DOHH2 (cell line): ENCODE results near the gene MAP3K5.

ENCODE experiments used
- H3F3A ChIP-seq: fragments of 200-600 bp; sonication (generic), shearing (Covaris generic); 2 replicates; pipeline ENCODE4 v1.6.0; 2016; ENCODE audit warnings: antibody characterized with exemption, mild to moderate bottlenecking; ENCODE audit not compliant: control insufficient read depth, insufficient read depth
- H3K27ac ChIP-seq: fragments of 200-600 bp; sonication (generic); 2 replicates; pipeline ENCODE4 v1.5.1; 2014; ENCODE audit warnings: low read depth, mild to moderate bottlenecking, low read length, moderate library complexity
- H3K27me3 ChIP-seq: fragments of 200-600 bp; sonication (generic); 2 replicates; pipeline ENCODE4 v1.6.1; 2014; ENCODE audit warnings: mild to moderate bottlenecking, low read length, mixed read lengths; ENCODE audit not compliant: control insufficient read depth
- H3K36me3 ChIP-seq: fragments of 200-600 bp; sonication (generic); 2 replicates; pipeline ENCODE4 v1.6.1; 2014; ENCODE audit warnings: mild to moderate bottlenecking, low read length, moderate library complexity, mixed read lengths; ENCODE audit not compliant: control insufficient read depth
- H3K4me1 ChIP-seq: fragments of 200-600 bp; sonication (generic); 2 replicates; pipeline ENCODE4 v1.6.1; 2014; ENCODE audit warnings: mild to moderate bottlenecking, low read length, mixed read lengths; ENCODE audit not compliant: control insufficient read depth
- H3K4me2 ChIP-seq: fragments of 200-600 bp; sonication (generic); 2 replicates; pipeline ENCODE4 v1.6.0; 2014; ENCODE audit warnings: mild to moderate bottlenecking, low read length, moderate library complexity
- H3K4me3 ChIP-seq: fragments of 200-600 bp; sonication (generic); 2 replicates; pipeline ENCODE4 v1.5.1; 2014; ENCODE audit warnings: mild to moderate bottlenecking, low read length, mixed read lengths
- H3K79me2 ChIP-seq: fragments of 200-600 bp; sonication (generic); 2 replicates; pipeline ENCODE4 v1.6.1; 2014; ENCODE audit warnings: mild to moderate bottlenecking, low read length, mixed read lengths; ENCODE audit not compliant: control insufficient read depth
- H3K9me2 ChIP-seq: fragments of 200-600 bp; sonication (generic); replicated peaks from 2 replicates; pipeline ENCODE4 v1.6.1; 2014; ENCODE audit warnings: mild to moderate bottlenecking, low read length, mixed read lengths; ENCODE audit not compliant: control insufficient read depth
- H3K9me3 ChIP-seq: fragments of 200-600 bp; sonication (generic); 2 replicates; pipeline ENCODE4 v1.6.1; 2014; ENCODE audit warnings: antibody characterized with exemption, low read length, mixed read lengths; ENCODE audit not compliant: control insufficient read depth, insufficient read depth
- H4K20me1 ChIP-seq: fragments of 200-600 bp; sonication (generic); 2 replicates; pipeline ENCODE4 v1.6.0; 2014; ENCODE audit warnings: low read depth, mild to moderate bottlenecking, antibody characterized with exemption, low read length, moderate library complexity; ENCODE audit not compliant: control insufficient read depth, insufficient read depth
- CTCF ChIP-seq: fragments of 200-600 bp; sonication (generic); IDR thresholded peaks from one replicate; pipeline ENCODE4 v1.5.1; 2014; ENCODE audit warnings: antibody characterized with exemption, mild to moderate bottlenecking, low read depth, low read length; ENCODE audit not compliant: poor library complexity, severe bottlenecking
- EZH2phosphoT487 ChIP-seq: fragments of 200-600 bp; sonication (generic); IDR thresholded peaks from 2 replicates; pipeline ENCODE4 v1.6.1; 2017; ENCODE audit warnings: borderline replicate concordance, mild to moderate bottlenecking, antibody characterized with exemption, low read length, moderate library complexity, mixed read lengths

MAP3K5 gene

DNA sequence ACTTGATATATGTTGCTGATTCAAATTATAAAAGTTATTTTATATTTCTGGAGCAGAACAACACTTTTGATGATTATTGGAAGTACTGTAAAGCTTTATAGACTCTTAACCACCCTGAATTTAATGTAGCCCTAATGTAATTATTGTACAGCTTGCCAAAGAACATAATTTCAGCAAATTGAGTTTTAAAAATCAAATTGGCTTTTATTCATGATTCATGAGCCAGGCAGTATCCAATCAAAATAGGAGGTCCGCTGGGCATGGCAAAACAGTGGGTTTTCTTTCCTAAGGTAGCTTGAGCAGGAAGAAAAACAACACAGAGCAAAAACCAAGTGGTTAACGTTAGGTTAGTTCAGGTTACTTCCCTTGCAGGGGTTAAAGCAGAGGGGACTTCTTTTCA lies 177.3 kb downstream of the MAP3K5 start:
- no peaks in the 10 kb centered on the region for H3F3A ChIP-seq
- H3K9me3 ChIP-seq = no peaks in the 10 kb centered on the region
- H3K4me2 ChIP-seq = no peak overlapping the region
- no peaks in the 10 kb centered on the region for H3K36me3 ChIP-seq
- no peak for TF ChIP-seq CTCF
- TF ChIP-seq EZH2phosphoT487 = no peak
- H3K9me2 ChIP-seq = no peaks in the 10 kb centered on the region
- H3K27ac ChIP-seq = no peak overlapping the region
- no peaks in the 10 kb centered on the region for H3K79me2 ChIP-seq
- H3K27me3 ChIP-seq = no peaks in the 10 kb centered on the region
- no peaks in the 10 kb centered on the region for H4K20me1 ChIP-seq
- no peak overlapping the region for H3K4me3 ChIP-seq
- no peaks in the 10 kb centered on the region for H3K4me1 ChIP-seq

- Histone ChIP-seq H3K27me3 (no peaks in the 10 kb centered on the region), H4K20me1 (no peaks in the 10 kb centered on the region), H3K9me2 (no peaks in the 10 kb centered on the region), H3K27ac (no peak overlapping the region), H3K9me3 (no peaks in the 10 kb centered on the region), H3K79me2 (no peaks in the 10 kb centered on the region), H3K4me3 (no peak overlapping the region), H3K36me3 (no peaks in the 10 kb centered on the region), H3F3A (no peaks in the 10 kb centered on the region), H3K4me2 (no peak overlapping the region), H3K4me1 (no peaks in the 10 kb centered on the region)
- TF ChIP-seq CTCF (no peak), EZH2phosphoT487 (no peak)
Observed at GRCh38 chr6:136614350-136614749, 177.9 kb downstream of the MAP3K5 start.

DNA sequence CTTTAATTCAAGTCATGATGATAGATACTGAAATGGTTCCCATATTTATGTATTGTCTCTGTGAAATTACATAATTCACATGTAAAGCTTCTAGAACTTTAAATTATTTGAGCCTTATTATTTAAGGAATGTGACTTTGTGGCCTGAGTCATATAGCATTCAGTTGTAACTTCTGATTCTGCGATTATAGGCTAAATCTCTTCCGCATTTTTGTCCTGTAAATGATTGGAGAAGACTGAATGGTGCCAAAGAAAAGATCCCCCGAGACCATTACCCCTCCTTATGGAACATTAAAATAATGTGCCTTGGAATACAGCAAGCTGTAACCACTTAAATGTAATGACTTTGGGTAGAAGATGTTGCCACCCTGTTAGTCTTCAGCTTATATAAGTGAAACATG lies 178.8 kb downstream of the MAP3K5 start:
- no peaks in the 10 kb centered on the region for H3K4me1 ChIP-seq
- H3K27ac ChIP-seq = no peak overlapping the region
- H3K36me3 ChIP-seq = no peaks in the 10 kb centered on the region
- H3K27me3 ChIP-seq = no peaks in the 10 kb centered on the region
- no peak for TF ChIP-seq EZH2phosphoT487
- TF ChIP-seq CTCF = no peak
- no peak overlapping the region for H3K4me3 ChIP-seq
- H3F3A ChIP-seq = no peaks in the 10 kb centered on the region
- H3K9me2 ChIP-seq = no peaks in the 10 kb centered on the region
- no peaks in the 10 kb centered on the region for H3K9me3 ChIP-seq
- H3K4me2 ChIP-seq = no peak overlapping the region
- H4K20me1 ChIP-seq = no peaks in the 10 kb centered on the region
- no peaks in the 10 kb centered on the region for H3K79me2 ChIP-seq
